Measurements from ENCODE around the gene SLC25A44.

DNA sequence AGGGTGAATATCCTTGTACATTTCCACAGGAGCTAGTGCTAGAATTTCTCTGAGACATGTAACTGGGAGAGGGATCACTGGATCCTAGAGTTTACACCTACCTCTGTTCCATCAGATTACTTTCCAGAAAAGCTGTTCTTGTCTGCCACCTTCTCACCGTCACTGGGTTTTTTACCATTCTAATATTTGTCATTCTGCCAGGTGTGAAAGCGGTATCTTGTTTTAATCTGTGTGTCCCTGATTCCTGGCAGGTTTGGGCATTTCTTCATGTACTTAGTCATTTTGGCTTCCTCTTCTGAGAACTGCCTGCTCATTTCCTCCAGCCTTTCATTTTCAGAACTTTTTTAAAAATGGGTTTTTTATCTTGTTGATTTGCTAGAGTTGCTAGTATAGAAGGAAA, 24.0 kb downstream of the SLC25A44 start:
- TF ChIP-seq ARNTL (CRISPR knock-in tag; IDR thresholded peaks at IDR 0.05; ENCODE audit: borderline replicate concordance, low read depth), result no peak
- no peak for TF ChIP-seq ZFP3 (CRISPR knock-in tag; IDR thresholded peaks at IDR 0.05)
- no peak for TF ChIP-seq ZNF565 (CRISPR knock-in tag; conservative IDR thresholded peaks at IDR 0.05; ENCODE audit: low read depth)
- no peak for TF ChIP-seq OSR1 (CRISPR knock-in tag; IDR thresholded peaks at IDR 0.05)
